Endodermal cell (in vitro differentiated cells): ENCODE results near the gene AFAP1L2. TPM values are rescaled to one million over a fixed set of nuclear protein-coding genes. Genes with fewer than 3 reads are reported as not detected.

Experiments used
- DNase-seq: peaks from one replicate; pipeline ENCODE4 v3.0.0-alpha.2; 2017
- H3K27ac ChIP-seq: 2 replicates; pipeline ENCODE4 v1.5.1; 2013; ENCODE audit warnings: mild to moderate bottlenecking, low read depth, low read length, moderate library complexity
- H3K27me3 ChIP-seq: 2 replicates; pipeline ENCODE4 v1.6.1; 2013; ENCODE audit warnings: mild to moderate bottlenecking, low read length, moderate library complexity; ENCODE audit not compliant: insufficient read depth, control insufficient read depth, poor library complexity, severe bottlenecking
- H3K36me3 ChIP-seq: 2 replicates; pipeline ENCODE4 v1.7.0; 2013; ENCODE audit warnings: mild to moderate bottlenecking, low read length, moderate library complexity; ENCODE audit not compliant: control insufficient read depth, insufficient read depth
- H3K4me1 ChIP-seq: one replicate; pipeline ENCODE4 v1.7.0; 2013; ENCODE audit warnings: low read length; ENCODE audit not compliant: control insufficient read depth, insufficient read depth
- H3K4me3 ChIP-seq: 2 replicates; pipeline ENCODE4 v1.5.1; 2013; ENCODE audit warnings: mild to moderate bottlenecking, low read length, moderate library complexity
- H3K9ac ChIP-seq: 2 replicates; pipeline ENCODE4 v1.6.1; 2013; ENCODE audit warnings: mild to moderate bottlenecking, low read length, moderate library complexity; ENCODE audit not compliant: poor library complexity, severe bottlenecking; ENCODE audit errors: extremely low read depth
- H3K9me3 ChIP-seq: 2 replicates; pipeline ENCODE4 v1.6.1; 2013; ENCODE audit warnings: mild to moderate bottlenecking, low read length, moderate library complexity; ENCODE audit not compliant: control insufficient read depth
- H3K27ac Mint-ChIP-seq: 2 replicates; pipeline ENCODE4 v1.8.0; 2020; ENCODE audit warnings: mixed read lengths
- H3K27me3 Mint-ChIP-seq: 2 replicates; pipeline ENCODE4 v1.8.0; 2021; ENCODE audit warnings: mild to moderate bottlenecking, mixed read lengths; ENCODE audit not compliant: insufficient read depth
- H3K36me3 Mint-ChIP-seq: 2 replicates; pipeline ENCODE4 v1.8.0; 2020; ENCODE audit warnings: low read depth, mixed read lengths
- H3K4me1 Mint-ChIP-seq: 2 replicates; pipeline ENCODE4 v1.8.0; 2020; ENCODE audit warnings: mixed read lengths
- H3K4me3 Mint-ChIP-seq: 2 replicates; pipeline ENCODE4 v1.8.0; 2020; ENCODE audit warnings: mild to moderate bottlenecking, moderate library complexity, mixed read lengths
- H3K9me3 Mint-ChIP-seq: 2 replicates; pipeline ENCODE4 v1.8.0; 2020; ENCODE audit warnings: mild to moderate bottlenecking, mixed read lengths
- CTCF ChIP-seq: fragments of 200-600 bp; sonication (generic); conservative IDR thresholded peaks from 2 replicates; pipeline ENCODE4 v1.5.0; 2021; ENCODE audit warnings: antibody characterized with exemption, mild to moderate bottlenecking
- WGBS, 2 experiments: methylation state at CpG; one replicate each; pipeline versions ENCODE4 v1.1.5 to v1.1.7; 2013; ENCODE audit warnings: missing lambda C conversion rate in 2 of 2, mixed read lengths in 1 of 2; ENCODE audit not compliant: insufficient coverage in 1 of 2, insufficient read length in 1 of 2; 5-methylcytosine and 5-hydroxymethylcytosine counted together
- total RNA-seq, 2 donors: library from RNA; stranded (reverse); fragmentation: NEBNext Ultra II Directional in 1 of 2; extraction: Animal tissue kit (Norgen Biotek cat#: 25700) in 1 of 2; gene quantifications; 2 replicates in 1 of 2; 3 replicates in 1 of 2; pipeline ENCODE4 v1.2.1, GENCODE V29; 2021

Gene AFAP1L2
- total RNA-seq, 2 donors from 2014 or later: 1.5 to 2.2 TPM

- no peak for TF ChIP-seq CTCF
- Mint-ChIP-seq H3K4me3 (no peak overlapping the region), H3K9me3 (no peaks in the 10 kb centered on the region), H3K36me3 (no peaks in the 10 kb centered on the region), H3K27ac (no peak overlapping the region), H3K27me3 (no peaks in the 10 kb centered on the region), H3K4me1 (peaks cover 5% of the 10 kb centered on the region)
- Histone ChIP-seq H3K36me3 (no peaks in the 10 kb centered on the region), H3K4me1 (no peaks in the 10 kb centered on the region), H3K27me3 (no peaks in the 10 kb centered on the region), H3K4me3 (no peak overlapping the region), H3K9me3 (no peaks in the 10 kb centered on the region), H3K9ac (no peak overlapping the region), H3K27ac (no peak overlapping the region)
- 95% methylated on average over 10 to 16 of the region's 16 CpGs for whole genome bisulfite sequencing, 2 experiments
- no peak for DNase-seq
These were observed 129.5 kb downstream of the AFAP1L2 start for GRCh38 chr10:114274616-114275453.

- 94 to 97% methylated on average over 3 of the region's 3 CpGs for WGBS, 2 experiments
- peaks cover 5% of the 10 kb centered on the region for H3K4me1 Mint-ChIP-seq
- no peaks in the 10 kb centered on the region for H3K4me1 ChIP-seq
These were observed 130.4 kb downstream of the AFAP1L2 start for GRCh38 chr10:114273910-114274309.

GRCh38 chr10:114272696-114273095, 131.6 kb downstream of the AFAP1L2 start:
- H3K4me1 Mint-ChIP-seq: peaks cover 5% of the 10 kb centered on the region
- WGBS, 2 experiments: 93 to 95% methylated on average over 4 to 6 of the region's 6 CpGs
- Histone ChIP-seq H3K27me3 (no peaks in the 10 kb centered on the region), H3K9me3 (no peaks in the 10 kb centered on the region), H3K4me1 (no peaks in the 10 kb centered on the region), H3K9ac (no peak overlapping the region), H3K4me3 (no peak overlapping the region), H3K27ac (no peak overlapping the region), H3K36me3 (no peaks in the 10 kb centered on the region)
- DNase-seq: no peak
- no peaks in the 10 kb centered on the region for H3K27me3 Mint-ChIP-seq
- H3K27ac Mint-ChIP-seq: no peak overlapping the region
- no peak for TF ChIP-seq CTCF
- H3K36me3 Mint-ChIP-seq: no peaks in the 10 kb centered on the region
- H3K9me3 Mint-ChIP-seq: no peaks in the 10 kb centered on the region
- no peak overlapping the region for H3K4me3 Mint-ChIP-seq

More at GRCh38 chr10:114273910-114274309, 130.4 kb downstream of the AFAP1L2 start:
- no peaks in the 10 kb centered on the region for H3K9me3 ChIP-seq
- no peak overlapping the region for H3K4me3 Mint-ChIP-seq
- H3K27me3 ChIP-seq: no peaks in the 10 kb centered on the region
- TF ChIP-seq CTCF: no peak
- H3K9me3 Mint-ChIP-seq: no peaks in the 10 kb centered on the region
- H3K36me3 ChIP-seq: no peaks in the 10 kb centered on the region
- H3K9ac ChIP-seq: no peak overlapping the region
- no peak for DNase-seq
- H3K27ac Mint-ChIP-seq: no peak overlapping the region
- no peak overlapping the region for H3K4me3 ChIP-seq
- no peaks in the 10 kb centered on the region for H3K27me3 Mint-ChIP-seq
- H3K36me3 Mint-ChIP-seq: no peaks in the 10 kb centered on the region
- H3K27ac ChIP-seq: no peak overlapping the region
